Stimulated activated CD4-positive, alpha-beta T cell treated with anti-CD3 and anti-CD28 coated beads, Interleukin-4, amount 100 ng/mL, for 48 hours (primary cell): ENCODE measurements around the gene BICC1.

Experiments used
- DNase-seq, 2 donors: peaks; one replicate each; pipeline ENCODE4 v3.0.0-alpha.2; 2020; ENCODE audit warnings: low read depth in 2 of 2

Gene BICC1

GRCh38 chr10:58752665-58753064, 240.0 kb downstream of the BICC1 start:
- no peak for DNase-seq

GRCh38 chr10:58753425-58753824, 240.8 kb downstream of the BICC1 start:
- no peak for DNase-seq

- no peak for DNase-seq
Observed at GRCh38 chr10:58754469-58755339, 242.0 kb downstream of the BICC1 start.

- DNase-seq = no peak
Observed at GRCh38 chr10:58755340-58755610, 242.6 kb downstream of the BICC1 start.

GRCh38 chr10:58755677-58756076, 243.0 kb downstream of the BICC1 start:
- no peak for DNase-seq

GRCh38 chr10:58756130-58756719, 243.6 kb downstream of the BICC1 start:
- DNase-seq = no peak

- DNase-seq = no peak
Observed at GRCh38 chr10:58757352-58758065, 244.8 kb downstream of the BICC1 start.

- no peak for DNase-seq
Observed at GRCh38 chr10:58758321-58758720, 245.6 kb downstream of the BICC1 start.

- DNase-seq = no peak
Observed at GRCh38 chr10:58764087-58764747, 251.5 kb downstream of the BICC1 start.

- DNase-seq = no peak
Observed at GRCh38 chr10:58765910-58766309, 253.2 kb downstream of the BICC1 start.

GRCh38 chr10:58767652-58768051, 255.0 kb downstream of the BICC1 start:
- DNase-seq = no peak

GRCh38 chr10:58771863-58772262, 259.2 kb downstream of the BICC1 start:
- DNase-seq = no peak

GRCh38 chr10:58772758-58773157, 260.1 kb downstream of the BICC1 start:
- no peak for DNase-seq

GRCh38 chr10:58773341-58773740, 260.7 kb downstream of the BICC1 start:
- DNase-seq = no peak

- DNase-seq = no peak
Observed at GRCh38 chr10:58773944-58774343, 261.3 kb downstream of the BICC1 start.

- DNase-seq = no peak
Observed at GRCh38 chr10:58775960-58776567, 263.4 kb downstream of the BICC1 start.

- no peak for DNase-seq
Observed at GRCh38 chr10:58776568-58777318, 264.1 kb downstream of the BICC1 start.

GRCh38 chr10:58778966-58779365, 266.3 kb downstream of the BICC1 start:
- DNase-seq = no peak

- DNase-seq = no peak
Observed at GRCh38 chr10:58779594-58779993, 266.9 kb downstream of the BICC1 start.

GRCh38 chr10:58780476-58780875, 267.8 kb downstream of the BICC1 start:
- DNase-seq = no peak

- no peak for DNase-seq
Observed at GRCh38 chr10:58781873-58782488, 269.3 kb downstream of the BICC1 start.
